LNCaP clone FGC (cell line): ENCODE measurements around the gene SSH3.

ENCODE experiments used
- DNase-seq: peaks from one replicate; pipeline ENCODE4 v3.0.0-alpha.2; 2011; ENCODE audit warnings: low read depth
- H3K4me3 ChIP-seq: 2 replicates; pipeline ENCODE4 v1.5.1; 2011; ENCODE audit warnings: mild to moderate bottlenecking, low read depth, low read length, control low read depth
- TF ChIP-seq, protein P1 (sequence below): IDR thresholded peaks from 2 replicates; pipeline ENCODE4 v1.5.1; 2012; ENCODE audit warnings: mild to moderate bottlenecking; ENCODE audit not compliant: control insufficient read depth, insufficient read depth; ENCODE audit errors: extremely low read depth

SSH3 gene

DNA sequence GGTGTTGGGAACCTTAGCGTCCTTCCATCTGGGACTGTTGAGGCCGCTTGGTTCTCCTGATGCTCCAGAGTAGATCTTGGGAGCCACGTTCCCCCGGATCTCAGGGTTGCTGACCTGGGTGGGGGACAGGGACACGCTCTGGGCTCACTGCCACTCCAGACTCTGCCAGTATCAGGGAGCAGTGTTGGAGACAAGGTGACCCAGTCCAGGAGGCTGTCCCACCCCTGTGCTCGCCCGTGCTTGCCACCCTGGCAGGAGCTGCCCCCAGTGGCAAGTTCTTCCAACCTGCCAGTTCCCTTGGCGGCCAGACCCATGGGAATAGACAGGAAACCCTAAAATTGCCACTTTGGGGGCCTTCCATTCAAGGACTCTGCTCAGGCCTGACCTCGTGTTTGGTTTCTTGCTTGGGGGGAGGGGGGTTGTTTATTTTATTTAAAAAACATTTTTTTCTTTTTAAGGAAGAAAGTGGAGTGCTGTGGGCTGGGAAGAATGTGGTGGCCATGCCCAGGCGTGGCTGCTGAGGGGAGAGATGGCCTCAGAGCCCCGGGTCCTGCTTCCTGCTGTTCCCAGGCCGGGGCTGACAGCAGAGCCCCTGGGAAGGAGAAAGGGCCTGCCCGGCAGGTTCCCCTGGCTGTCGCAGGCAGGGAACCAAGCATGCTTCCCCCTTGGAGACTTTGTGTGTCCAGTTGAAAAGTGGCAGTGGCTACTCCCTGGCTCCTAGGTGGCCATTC is 29.9 kb upstream of the SSH3 start:
- H3K4me3 ChIP-seq, result no peak overlapping the region
- TF ChIP-seq, protein P1, sequence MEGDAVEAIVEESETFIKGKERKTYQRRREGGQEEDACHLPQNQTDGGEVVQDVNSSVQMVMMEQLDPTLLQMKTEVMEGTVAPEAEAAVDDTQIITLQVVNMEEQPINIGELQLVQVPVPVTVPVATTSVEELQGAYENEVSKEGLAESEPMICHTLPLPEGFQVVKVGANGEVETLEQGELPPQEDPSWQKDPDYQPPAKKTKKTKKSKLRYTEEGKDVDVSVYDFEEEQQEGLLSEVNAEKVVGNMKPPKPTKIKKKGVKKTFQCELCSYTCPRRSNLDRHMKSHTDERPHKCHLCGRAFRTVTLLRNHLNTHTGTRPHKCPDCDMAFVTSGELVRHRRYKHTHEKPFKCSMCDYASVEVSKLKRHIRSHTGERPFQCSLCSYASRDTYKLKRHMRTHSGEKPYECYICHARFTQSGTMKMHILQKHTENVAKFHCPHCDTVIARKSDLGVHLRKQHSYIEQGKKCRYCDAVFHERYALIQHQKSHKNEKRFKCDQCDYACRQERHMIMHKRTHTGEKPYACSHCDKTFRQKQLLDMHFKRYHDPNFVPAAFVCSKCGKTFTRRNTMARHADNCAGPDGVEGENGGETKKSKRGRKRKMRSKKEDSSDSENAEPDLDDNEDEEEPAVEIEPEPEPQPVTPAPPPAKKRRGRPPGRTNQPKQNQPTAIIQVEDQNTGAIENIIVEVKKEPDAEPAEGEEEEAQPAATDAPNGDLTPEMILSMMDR, result no peak
- DNase-seq, result no peak

DNA sequence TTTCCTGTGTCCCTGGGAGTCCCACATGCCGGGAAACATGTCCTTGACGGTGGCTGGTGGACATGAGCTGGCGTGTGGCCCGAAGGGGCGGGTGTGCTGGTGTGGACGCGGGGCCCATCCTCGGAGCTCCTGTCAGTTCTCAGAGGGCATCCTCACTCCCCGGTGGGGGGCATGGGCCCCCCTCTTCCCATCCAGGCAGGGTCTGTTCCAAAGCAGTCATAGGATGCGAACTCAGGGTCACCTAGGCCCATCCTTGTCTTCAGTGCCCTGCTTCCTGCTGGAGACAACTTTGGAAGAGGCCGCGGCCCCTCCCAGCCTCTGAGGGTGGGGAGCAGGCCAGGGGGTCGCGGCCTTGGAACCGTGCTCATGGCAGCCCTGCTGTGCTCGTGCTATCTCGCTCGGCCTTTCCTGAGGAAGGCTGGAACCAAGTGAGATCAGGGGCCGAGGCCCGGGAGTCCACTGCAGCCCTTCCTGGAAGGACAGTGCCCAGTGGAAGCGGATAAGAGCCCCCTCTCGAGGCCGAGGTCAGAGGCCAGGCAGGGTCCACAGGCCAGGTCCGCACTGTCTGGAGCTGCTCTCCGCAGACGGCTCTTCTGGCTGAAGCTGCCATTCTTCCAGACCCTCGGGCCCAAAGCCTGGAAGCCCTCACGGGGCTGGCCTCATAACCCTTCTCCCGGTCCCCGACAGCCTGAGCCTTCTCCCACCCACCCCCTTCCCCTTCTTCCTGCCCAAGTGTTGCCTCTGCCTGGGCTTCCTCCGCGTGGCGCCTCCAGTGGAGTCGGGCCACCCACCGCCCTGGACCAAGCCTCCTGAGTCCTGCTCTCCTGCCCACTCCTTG is 28.3 kb upstream of the SSH3 start:
- TF ChIP-seq, protein P1, result no peak
- no peak overlapping the region for H3K4me3 ChIP-seq
- DNase-seq, result no peak

DNA sequence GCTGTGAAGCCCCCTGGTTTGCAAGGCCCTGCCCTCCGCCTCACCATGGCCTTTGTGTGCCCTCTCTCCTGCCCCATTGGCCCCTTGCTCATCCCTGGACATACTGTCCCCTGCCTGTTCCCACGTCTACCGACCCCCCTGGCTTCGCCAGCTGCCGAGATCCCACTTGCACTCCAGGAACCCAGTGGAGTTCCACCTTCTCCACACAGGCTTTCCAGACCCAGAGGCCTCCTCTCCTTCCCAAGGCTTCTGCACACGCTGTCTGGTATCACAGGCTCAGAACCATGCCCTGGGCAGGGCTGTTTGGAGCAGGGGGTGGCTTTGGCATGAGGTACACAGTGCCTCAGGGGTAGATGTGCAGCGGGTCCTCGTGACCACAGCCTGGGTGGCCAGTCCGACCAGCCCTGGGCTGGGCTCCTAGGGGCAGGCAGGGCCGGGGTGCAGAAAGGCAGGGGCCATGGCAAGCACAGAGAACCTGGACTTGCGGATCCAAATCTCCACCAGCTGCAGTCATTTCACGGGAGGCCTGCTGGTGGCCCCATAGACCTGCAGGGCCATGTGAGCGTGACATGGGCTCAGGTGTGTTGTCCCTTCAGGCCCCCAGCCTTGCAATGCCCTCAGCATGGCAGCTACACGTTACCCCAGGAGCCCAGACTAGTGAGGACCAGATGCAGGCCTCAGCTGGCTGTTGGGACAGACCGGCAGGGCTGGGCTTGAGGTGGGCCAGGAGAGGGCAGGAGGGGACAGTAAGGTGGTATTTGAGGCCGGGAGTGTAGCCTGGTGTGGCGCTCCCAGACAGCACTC is 27.5 kb upstream of the SSH3 start:
- DNase-seq, result no peak
- TF ChIP-seq, protein P1, result no peak
- no peak overlapping the region for H3K4me3 ChIP-seq

DNA sequence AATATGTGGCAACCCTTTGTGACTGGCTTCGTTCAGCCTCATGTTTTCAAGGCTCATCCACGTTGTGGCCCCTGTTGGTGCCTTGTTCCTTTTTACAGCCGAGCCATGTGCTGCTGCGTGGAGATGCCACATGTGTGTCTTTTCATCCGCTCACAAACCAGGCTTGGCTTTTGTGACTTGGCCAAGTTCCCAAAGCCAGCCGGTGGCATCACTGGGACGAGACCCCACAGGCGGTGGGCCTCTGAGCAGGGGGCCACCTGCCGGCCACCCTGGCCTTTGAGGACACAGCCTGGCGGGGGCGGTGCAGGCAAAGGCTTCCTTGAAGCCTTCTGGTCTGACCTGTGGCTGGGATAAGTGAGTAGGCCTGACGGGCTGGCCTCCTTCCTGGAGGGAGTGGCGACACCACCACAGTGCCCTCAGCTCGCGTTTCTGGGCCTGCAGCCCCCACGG is 26.5 kb upstream of the SSH3 start:
- H3K4me3 ChIP-seq, result no peak overlapping the region
- TF ChIP-seq, protein P1, result no peak
- no peak for DNase-seq

DNA sequence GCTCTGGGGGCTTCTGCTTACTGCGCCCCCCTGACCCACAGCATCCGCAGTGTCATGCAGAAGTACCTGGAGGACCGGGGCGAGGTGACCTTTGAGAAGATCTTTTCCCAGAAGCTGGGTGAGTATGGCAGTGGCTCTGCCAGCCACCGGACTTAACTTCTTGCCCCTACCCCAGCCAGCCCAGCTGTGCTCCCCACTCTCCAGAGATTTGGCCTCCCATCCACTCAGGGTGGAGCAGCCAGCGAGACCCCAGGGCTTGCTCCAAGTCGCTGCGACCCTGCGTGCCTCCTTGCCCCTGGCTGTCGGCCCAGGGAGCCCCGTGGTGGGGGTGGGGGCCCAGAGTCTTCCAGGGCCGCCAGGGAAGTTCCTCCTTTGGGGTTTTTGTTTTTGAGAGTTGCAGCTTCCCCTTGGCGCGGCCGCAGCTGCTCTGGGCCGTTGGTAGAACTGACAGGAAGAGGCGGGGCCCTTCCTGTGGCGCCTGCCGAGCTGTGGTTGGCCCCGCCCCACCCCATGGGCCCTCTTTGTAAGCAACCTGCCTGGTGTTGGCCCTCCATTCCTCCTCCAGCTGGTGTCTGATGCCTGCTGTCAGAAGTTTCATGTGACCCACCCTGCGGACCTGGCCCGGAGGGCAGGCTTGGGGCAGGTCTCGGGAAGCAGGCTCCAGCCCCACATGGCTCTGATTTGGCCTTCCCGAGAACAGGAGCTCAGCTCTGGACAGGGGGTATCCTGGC is 25.9 kb upstream of the SSH3 start:
- TF ChIP-seq, protein P1, result no peak
- DNase-seq, result no peak
- H3K4me3 ChIP-seq, result no peak overlapping the region

DNA sequence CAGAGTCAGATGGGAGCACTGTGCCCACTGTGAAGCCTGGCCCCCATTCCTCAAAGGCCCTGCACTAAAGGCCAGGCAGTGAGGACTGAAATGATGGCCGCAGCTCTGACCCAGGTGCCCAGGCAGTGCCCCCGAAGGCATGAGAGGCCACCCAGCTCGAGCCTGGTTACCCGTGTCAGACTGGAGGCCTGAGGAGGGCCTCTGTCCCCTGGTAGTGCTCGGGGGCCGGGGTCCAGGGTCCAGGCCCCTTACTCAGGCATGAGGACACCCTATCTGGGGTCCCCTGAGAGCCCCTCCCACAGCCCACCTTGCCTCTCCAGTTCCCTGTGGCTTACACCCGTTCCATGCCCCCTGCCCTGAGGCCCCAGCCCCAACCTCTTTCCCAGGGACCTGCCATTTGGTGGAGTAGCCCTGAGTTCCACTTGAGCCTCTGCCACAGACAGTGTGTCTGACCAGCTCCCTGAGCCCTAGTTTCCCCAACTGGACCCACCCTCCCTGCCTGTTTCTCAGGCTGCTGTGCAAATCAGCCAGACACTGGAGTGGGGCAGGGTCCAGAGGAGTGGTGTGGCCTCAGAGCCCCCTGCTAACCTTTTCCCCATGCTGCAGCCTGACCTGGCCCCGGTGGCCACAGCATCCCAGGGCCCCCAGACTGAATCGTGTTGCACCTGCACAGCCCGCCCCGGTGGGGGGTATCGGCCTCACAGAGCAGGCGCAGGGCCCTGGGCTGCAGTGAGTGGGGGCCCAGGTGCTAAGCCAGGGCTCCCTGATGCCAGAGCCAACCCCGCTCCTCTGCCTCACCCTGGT is 25.0 kb upstream of the SSH3 start:
- TF ChIP-seq, protein P1, result no peak
- H3K4me3 ChIP-seq, result no peak overlapping the region
- no peak for DNase-seq
